M059J (cell line): ENCODE measurements around the gene UNC45B. TPM values are rescaled to one million over a fixed set of nuclear protein-coding genes. Genes with fewer than 3 reads are reported as not detected.
"Not testable (repeated sequence)": the region's sequence is repeated elsewhere in the genome, so short reads cannot be mapped to it uniquely, and the experiment has no call there.

Experiments used
- DNase-seq: peaks from one replicate; pipeline ENCODE4 v3.0.0-alpha.2; 2012; ENCODE audit warnings: low read depth
- total RNA-seq: library from RNA; depleted of rRNA; stranded (reverse); fragments of >200 nt; shearing (Covaris generic); gene quantifications from 2 replicates; pipeline ENCODE4 v1.2.3, GENCODE V29; 2014

UNC45B gene
- total RNA-seq, 1 experiment from 2014 or later = 0.05 TPM

DNA sequence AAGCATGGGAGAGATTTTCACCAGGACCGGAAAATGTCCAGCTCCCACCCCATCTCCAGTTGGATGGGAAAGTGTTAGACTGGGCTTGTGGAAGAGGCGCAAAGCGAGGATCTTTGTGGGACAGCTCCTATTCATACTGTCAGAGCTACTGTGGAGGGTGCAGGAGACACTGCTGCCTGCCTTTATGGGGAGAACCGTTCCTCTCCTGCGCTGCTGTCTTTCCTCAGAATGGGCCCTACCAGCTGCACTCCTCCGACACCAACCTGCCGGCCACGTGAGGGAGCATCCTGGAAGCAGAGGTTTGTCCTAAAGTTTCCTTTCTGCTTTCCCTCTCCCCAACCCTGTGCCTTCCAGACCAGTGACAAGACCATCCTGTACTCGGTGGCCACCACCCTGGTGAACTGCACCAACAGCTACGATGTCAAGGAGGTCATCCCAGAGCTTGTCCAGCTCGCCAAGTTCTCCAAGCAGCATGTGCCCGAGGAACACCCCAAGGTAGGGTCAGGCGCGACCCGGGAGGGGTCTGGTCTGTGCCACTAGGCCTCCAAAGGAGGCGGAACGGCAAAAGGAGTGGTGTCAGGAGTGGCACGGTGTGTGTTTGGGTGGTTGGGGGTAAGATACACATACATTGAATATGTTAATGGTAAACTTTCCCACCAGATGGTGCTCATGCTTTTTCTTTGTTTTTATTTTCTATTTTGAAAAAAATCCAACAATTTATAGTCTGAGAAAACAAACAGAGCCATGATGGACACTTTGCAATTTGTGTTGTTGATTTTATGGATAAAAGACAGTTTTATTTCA lies 23.6 kb downstream of the UNC45B start:
- DNase-seq = peak; percentile 36

DNA sequence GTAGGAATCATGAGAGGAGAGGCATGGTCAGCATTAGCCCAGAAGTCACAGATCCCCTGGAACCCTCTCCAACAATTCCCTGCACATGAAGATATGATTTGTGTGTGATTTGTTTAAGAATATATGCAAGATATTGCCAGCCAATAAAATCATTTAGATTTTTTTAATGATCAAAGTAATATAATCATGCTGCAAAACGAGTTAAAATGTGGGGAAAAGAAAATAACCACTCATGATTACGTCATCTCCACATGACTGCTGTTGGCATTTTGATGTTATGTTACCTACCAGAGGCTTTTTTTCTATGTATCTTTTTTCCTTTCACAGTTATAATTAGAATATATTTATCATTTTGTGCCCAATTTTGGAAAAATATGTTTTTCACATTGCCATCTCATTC lies 24.2 kb downstream of the UNC45B start:
- DNase-seq = peak; percentile 25

- not testable (repeated sequence) for DNase-seq
These were observed 24.7 kb downstream of the UNC45B start for GRCh38 chr17:35172321-35172720.

- DNase-seq = no peak
These were observed 27.3 kb downstream of the UNC45B start for GRCh38 chr17:35174835-35175334.

- DNase-seq = no peak
These were observed 28.2 kb downstream of the UNC45B start for GRCh38 chr17:35175638-35176415.

GRCh38 chr17:35176897-35177296 lies 29.3 kb downstream of the UNC45B start:
- no peak for DNase-seq

GRCh38 chr17:35179379-35179778 lies 31.8 kb downstream of the UNC45B start:
- not testable (repeated sequence) for DNase-seq

GRCh38 chr17:35183332-35183731 lies 35.7 kb downstream of the UNC45B start:
- DNase-seq = peak; percentile 32

- DNase-seq = no peak
These were observed 36.7 kb downstream of the UNC45B start for GRCh38 chr17:35184274-35184673.

DNA sequence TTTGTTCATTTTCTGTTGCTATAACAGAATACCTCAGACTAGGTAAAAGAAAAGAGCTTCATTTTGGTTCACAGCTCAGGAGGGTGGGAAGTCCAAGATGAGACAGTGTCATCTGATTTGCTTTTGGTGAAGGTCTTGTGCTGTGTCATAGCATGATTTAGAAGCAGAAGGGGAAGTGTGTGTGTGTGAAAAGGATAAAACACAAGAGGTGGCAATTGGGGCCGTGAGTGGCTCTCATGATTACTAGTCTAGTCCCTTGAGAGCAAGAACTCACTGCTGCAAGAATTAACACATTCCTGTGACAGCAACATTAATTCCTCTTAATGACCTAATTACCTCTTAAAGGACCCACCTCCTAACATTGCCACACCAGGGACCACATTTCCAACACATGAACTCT lies 38.2 kb downstream of the UNC45B start:
- DNase-seq = no peak

DNA sequence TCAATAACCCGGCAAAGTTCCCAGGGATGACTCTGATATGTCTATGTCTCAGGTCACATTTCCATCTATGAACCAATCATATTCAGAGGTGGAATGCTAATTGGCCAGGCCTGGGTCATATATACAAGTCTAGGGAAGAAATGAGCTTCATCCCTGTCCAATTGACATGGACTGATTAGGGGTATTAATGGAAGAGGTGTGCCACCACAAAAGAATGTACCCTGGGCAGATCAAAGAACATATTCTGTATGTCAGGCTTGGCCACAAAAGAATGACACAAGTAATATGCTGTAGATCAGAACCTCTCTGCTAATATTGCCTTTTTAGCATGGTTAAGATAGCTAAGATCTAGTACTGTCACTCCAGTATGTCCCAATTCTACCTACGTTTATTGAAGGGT lies 39.9 kb downstream of the UNC45B start:
- DNase-seq = no peak

- DNase-seq = no peak
These were observed 40.5 kb downstream of the UNC45B start for GRCh38 chr17:35188111-35188510.

GRCh38 chr17:35189291-35189690 lies 41.7 kb downstream of the UNC45B start:
- DNase-seq = peak; percentile 51

- DNase-seq = no peak
These were observed 43.5 kb downstream of the UNC45B start for GRCh38 chr17:35191001-35191695.

DNA sequence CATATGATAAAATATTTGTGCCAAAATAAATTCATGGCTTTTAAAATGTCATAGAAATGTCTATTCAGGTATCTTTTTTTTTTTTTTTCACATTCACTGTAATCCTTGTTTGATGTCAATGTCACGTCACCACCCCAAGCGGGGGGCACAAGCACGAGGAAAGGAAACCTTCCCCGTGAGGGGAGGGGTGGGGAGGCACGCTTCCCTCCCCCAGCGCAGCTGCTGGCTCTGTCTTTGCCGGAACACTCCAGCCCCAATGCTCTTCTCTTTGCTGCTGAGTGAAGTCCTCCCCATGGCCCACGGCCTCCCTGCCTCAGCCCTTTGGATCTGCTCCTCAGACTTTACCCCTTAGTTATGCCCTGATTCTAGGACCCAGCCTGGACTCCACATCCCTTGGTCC lies 45.1 kb downstream of the UNC45B start:
- DNase-seq = no peak

- not testable (repeated sequence) for DNase-seq
These were observed 46.4 kb downstream of the UNC45B start, which contains the start of gene SLC35G3 for GRCh38 chr17:35194001-35194400. TSS of gene SLC35G3 (minus strand) at chr17:35194393. CDS start at chr17:35194307, 86 bp downstream.

- DNase-seq = not testable (repeated sequence)
These were observed 47.4 kb downstream of the UNC45B start for GRCh38 chr17:35195062-35195461.

- not testable (repeated sequence) for DNase-seq
These were observed 55.0 kb downstream of the UNC45B start for GRCh38 chr17:35202582-35202981.

DNA sequence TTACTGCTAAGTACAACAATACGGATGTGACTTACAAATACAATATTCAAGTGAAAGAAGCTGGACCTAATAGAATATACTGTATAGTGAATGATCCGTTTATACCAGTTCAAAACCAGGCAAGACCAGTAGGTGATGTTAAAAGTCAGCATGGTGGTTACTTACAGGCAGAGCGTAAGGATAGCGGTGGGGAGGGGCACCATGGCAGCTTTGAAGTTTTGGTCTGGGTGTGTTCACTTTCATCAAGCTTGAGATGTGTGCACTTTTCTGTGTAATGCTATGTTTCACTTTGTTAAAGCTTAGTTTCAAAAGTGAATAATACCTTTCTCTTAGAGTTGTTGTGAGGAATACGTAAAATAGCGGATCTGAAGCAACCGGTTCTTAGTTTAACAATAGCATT lies 63.1 kb downstream of the UNC45B start:
- DNase-seq = no peak

DNA sequence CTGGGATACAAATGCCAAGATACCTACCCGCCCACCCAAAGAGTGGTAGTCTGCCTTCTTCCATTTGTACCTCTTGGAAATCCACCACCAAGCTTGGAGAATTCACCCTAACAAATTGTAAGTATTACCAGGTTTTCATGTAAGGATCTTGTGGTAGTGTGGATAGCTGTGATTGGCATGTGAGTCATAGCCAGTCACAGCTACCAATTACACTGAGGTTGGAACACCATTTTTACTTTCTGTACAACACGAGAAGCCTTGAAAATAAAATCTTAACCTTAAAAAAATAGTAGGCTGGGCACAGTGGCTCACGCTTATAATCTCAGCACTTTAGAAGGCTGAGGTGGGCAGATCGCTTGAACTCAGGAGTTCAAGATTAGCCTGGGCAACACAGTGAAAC lies 65.1 kb downstream of the UNC45B start:
- peak; percentile 32 for DNase-seq

DNA sequence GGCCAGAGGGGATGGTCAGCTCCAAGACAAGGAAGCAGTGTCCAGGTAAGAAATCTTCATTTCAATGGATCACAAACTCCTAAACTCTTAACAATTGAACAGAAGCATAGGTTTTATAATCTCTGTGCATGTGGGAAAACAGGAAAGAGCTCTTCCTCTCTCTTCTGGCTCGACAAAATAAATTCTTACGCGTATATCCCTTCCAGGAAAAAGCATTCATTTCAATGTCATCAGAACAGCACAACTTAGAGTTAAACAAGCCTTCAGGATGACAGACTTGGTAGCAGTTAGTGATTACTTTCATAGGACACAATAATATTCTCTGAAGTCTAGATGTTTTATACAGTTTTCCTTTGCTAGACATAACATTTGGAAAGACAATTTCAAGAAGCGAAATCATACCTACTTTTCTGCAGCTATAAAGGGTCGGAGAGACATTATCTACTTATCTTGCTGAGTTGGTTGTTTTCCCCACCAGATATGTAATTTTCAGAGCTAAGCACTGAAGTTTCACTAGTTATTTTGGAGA lies 65.9 kb downstream of the UNC45B start:
- DNase-seq = no peak

- DNase-seq = peak; percentile 22
These were observed 66.6 kb downstream of the UNC45B start for GRCh38 chr17:35214192-35214591.
